H1 (cell line): ENCODE data around the gene RNF141. TPM values are rescaled to one million over a fixed set of nuclear protein-coding genes. Genes with fewer than 3 reads are reported as not detected.

Experiments
- CHD2 ChIP-seq: IDR thresholded peaks from 2 replicates; pipeline ENCODE4 v1.6.1; 2012; ENCODE audit warnings: low read length, improper control_type of control experiment
- CHD7 ChIP-seq: fragments of 300-600 bp; sonication (generic); IDR thresholded peaks from 2 replicates; pipeline ENCODE4 v1.7.1; 2012; ENCODE audit warnings: low read length, moderate library complexity, mild to moderate bottlenecking, inconsistent platforms; ENCODE audit not compliant: insufficient replicate concordance
- CTCF ChIP-seq, 3 experiments: IDR thresholded peaks; 1 replicate in 2 of 3; 2 replicates in 1 of 3; pipeline versions ENCODE4 v1.5.1 to v1.6.1; 2011; ENCODE audit warnings: low read length in 3 of 3, mild to moderate bottlenecking in 3 of 3, inconsistent platforms in 2 of 3, low read depth in 1 of 3, moderate library complexity in 1 of 3; ENCODE audit not compliant: insufficient read depth in 1 of 3; ENCODE audit errors: control extremely low read depth in 1 of 3
- GABPA ChIP-seq: IDR thresholded peaks from 2 replicates; pipeline ENCODE4 v1.6.1; 2011; ENCODE audit warnings: mild to moderate bottlenecking, low read length, moderate library complexity, borderline replicate concordance; ENCODE audit not compliant: insufficient read depth
- JUND ChIP-seq: IDR thresholded peaks from 2 replicates; pipeline ENCODE4 v1.6.1; 2011; ENCODE audit warnings: mild to moderate bottlenecking, improper control_type of control experiment, low read length
- SP4 ChIP-seq: IDR thresholded peaks from 2 replicates; pipeline ENCODE4 v1.6.1; 2012; ENCODE audit warnings: low read length, inconsistent platforms
- TAF7 ChIP-seq: optimal IDR thresholded peaks from 2 replicates; pipeline ENCODE3; 2011; ENCODE audit warnings: low read depth, mild to moderate bottlenecking, inconsistent platforms, low read length, moderate library complexity, borderline replicate concordance
- polyA plus RNA-seq, 7 experiments: library from polyadenylated mRNA; depleted of rRNA in 3 of 7; stranded (reverse) in 5 of 7; unstranded in 2 of 7; fragments of >200 nt in 5 of 7; fragments of 200-250 nt in 2 of 7; gene quantifications; 1 replicate in 5 of 7; 2 replicates in 1 of 7; 4 replicates in 1 of 7; pipeline versions ENCODE4 v1.2.1 to v1.2.3, GENCODE V29; 2011 to 2013; ENCODE audit warnings: missing spikeins in 2 of 7, mixed read lengths in 2 of 7
- total RNA-seq: library from RNA; stranded (reverse); fragmentation: NEBNext Ultra II Directional; extraction: Animal tissue kit (Norgen Biotek cat#: 25700); gene quantifications from 2 replicates; pipeline ENCODE4 v1.2.1, GENCODE V29; 2021

RNF141 gene
- total and polyA plus RNA-seq, 2 of the 8 experiments (the other 6 are each of a cell fraction or from before 2014, with no cell fraction given) = 8.5 to 22.8 TPM

GRCh38 chr11:10540915-10541560 lies at the start of gene RNF141 (continued):
- TF ChIP-seq CTCF (IDR thresholded peaks at IDR 0.05; ENCODE audit: control extremely low read depth in 1 of 3, insufficient read depth in 1 of 3, low read depth in 1 of 3, low read length in 3 of 3) = peak; percentile 73 to 90 (median 82)
- no peak for TF ChIP-seq CHD7
- TF ChIP-seq CHD2 = 0 out of 2 replicates have a peak, but pooled peaks have one; percentile 9
- peak; percentile 41; the same call in 1 of the 2 replicates for TF ChIP-seq SP4
- TF ChIP-seq TAF7 = no peak
- no peak for TF ChIP-seq GABPA
- TF ChIP-seq JUND = 0 out of 2 replicates have a peak, but pooled peaks have one; percentile 38
